Coronary artery (tissue), 2 donors: ENCODE results near the gene CHN2.

ENCODE experiments used
- DNase-seq: peaks from one replicate; pipeline ENCODE4 v3.0.0-alpha.2; 2017; ENCODE audit warnings: low spot score
- H3K27ac ChIP-seq, 2 donors: fragments of 200-600 bp; sonication (generic); one replicate each; pipeline ENCODE4 v1.5.1; 2016 to 2019
- H3K4me3 ChIP-seq: fragments of 200-600 bp; sonication (generic); 2 replicates; pipeline ENCODE4 v1.5.1; 2016; ENCODE audit warnings: mild to moderate bottlenecking, moderate library complexity
- TF ChIP-seq, protein P1 (sequence below): fragments of 200-600 bp; sonication (generic); IDR thresholded peaks from one replicate; pipeline ENCODE4 v1.5.1; 2019; ENCODE audit warnings: antibody characterized with exemption

Gene CHN2

DNA sequence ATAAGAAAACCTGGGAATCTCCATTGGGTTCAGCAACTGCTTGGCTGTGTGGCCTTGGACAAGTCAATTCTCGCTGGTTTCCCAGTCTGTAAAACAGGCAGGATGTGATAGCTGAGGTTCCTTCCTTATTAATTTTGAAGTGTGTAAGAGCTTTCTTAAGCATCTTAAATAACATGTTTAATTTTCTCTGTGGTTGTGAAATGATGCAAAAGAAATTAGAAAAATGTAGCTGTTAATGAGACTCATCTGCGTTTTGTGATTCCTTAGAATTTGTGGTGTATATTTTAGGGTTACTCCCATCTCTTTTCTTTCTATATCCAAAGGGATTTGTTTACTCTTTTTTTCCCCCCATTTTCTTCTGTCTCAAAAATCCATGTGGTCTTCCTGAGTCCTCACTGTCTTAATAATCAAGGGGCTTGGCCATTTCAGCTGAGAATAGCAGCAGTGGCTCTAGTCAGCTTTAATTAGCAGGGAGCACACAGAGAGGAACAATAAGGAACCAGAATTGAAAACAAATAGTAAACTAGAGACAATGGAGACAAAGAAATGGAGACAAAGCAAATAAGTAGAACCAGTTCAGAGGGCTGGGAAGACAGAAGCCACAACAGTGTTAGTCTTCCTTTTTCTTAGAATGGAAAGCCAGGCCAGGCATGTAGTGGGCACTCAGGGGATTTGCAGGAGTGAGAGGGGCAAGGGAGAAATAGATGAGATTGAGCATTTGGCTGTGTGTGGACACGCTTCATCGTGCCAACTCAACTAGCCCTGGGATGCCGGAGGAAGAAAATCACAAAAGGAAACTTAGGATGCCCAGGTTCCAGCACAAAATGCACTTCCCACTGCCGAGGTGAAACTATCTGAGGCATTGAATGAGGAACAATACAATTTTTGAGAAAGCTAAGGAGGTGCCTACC is 93.9 kb downstream of the CHN2 start:
- Histone ChIP-seq H3K4me3 (no peak overlapping the region), H3K27ac (no peak overlapping the region)
- TF ChIP-seq, protein P1, sequence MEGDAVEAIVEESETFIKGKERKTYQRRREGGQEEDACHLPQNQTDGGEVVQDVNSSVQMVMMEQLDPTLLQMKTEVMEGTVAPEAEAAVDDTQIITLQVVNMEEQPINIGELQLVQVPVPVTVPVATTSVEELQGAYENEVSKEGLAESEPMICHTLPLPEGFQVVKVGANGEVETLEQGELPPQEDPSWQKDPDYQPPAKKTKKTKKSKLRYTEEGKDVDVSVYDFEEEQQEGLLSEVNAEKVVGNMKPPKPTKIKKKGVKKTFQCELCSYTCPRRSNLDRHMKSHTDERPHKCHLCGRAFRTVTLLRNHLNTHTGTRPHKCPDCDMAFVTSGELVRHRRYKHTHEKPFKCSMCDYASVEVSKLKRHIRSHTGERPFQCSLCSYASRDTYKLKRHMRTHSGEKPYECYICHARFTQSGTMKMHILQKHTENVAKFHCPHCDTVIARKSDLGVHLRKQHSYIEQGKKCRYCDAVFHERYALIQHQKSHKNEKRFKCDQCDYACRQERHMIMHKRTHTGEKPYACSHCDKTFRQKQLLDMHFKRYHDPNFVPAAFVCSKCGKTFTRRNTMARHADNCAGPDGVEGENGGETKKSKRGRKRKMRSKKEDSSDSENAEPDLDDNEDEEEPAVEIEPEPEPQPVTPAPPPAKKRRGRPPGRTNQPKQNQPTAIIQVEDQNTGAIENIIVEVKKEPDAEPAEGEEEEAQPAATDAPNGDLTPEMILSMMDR, result no peak
- no peak for DNase-seq

DNA sequence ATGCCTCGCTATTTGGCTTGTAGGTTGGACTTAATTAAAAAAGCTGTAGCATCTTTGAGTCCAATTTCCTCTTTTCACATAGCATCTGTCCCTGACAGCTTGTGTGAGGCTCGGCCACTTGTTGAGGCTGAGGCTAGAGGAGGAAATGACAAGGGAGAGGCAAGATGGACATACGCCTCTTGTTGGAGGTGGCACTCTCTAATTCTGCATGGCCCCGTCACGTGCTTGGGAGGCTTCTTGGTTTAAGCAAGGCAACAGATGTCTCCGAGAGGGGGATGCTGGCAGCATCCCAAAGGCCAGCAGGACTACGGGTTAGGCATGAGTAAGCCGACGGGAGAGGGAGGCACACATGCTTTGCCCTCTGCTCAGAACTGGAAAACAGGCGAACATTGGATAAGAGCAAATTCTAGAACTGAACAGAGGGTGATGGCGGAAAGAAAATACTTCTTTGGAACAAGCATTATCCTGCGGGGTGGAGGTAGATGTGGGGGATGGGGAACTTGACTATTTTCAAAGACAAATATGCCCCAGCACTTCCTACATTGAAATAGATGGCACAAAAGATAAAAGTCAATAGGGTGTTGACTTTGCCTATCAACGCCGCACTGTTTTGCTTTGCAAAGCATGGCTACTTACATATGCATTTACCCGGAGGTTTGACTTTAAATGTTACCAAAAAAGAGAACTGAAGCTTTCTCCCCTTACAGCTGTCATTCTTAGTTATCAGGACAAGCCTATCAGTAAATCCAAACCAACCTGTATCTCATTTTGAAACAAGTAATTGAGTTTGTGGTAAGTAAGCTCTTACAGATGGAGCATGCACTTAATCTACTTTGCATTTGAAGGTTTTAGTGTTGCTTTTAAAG is 94.8 kb downstream of the CHN2 start:
- DNase-seq, result no peak
- TF ChIP-seq, protein P1, result no peak
- H3K4me3 ChIP-seq, result no peak overlapping the region
- no peak overlapping the region for H3K27ac ChIP-seq

DNA sequence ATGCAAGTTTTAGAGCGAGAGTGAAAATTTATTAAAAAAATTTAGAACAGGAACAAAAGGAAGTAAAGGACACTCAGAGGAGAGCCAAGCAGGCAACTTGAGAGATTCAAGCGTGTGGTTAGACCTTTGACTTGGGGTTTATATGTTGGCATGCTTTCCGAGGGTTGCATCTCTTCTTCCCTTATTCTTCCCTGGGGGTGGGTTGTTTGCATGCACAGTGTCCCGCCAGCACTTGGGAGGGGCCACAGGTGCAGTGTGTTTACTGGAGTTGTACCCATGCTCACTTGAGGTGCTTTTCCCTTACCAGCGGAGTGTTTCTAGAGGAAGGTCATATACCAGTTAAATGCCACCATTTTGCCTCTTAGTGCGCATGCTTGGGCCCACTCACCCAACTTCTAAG is 96.3 kb downstream of the CHN2 start:
- Histone ChIP-seq H3K27ac (no peak overlapping the region), H3K4me3 (no peak overlapping the region)
- DNase-seq, result no peak
- TF ChIP-seq, protein P1, result no peak

DNA sequence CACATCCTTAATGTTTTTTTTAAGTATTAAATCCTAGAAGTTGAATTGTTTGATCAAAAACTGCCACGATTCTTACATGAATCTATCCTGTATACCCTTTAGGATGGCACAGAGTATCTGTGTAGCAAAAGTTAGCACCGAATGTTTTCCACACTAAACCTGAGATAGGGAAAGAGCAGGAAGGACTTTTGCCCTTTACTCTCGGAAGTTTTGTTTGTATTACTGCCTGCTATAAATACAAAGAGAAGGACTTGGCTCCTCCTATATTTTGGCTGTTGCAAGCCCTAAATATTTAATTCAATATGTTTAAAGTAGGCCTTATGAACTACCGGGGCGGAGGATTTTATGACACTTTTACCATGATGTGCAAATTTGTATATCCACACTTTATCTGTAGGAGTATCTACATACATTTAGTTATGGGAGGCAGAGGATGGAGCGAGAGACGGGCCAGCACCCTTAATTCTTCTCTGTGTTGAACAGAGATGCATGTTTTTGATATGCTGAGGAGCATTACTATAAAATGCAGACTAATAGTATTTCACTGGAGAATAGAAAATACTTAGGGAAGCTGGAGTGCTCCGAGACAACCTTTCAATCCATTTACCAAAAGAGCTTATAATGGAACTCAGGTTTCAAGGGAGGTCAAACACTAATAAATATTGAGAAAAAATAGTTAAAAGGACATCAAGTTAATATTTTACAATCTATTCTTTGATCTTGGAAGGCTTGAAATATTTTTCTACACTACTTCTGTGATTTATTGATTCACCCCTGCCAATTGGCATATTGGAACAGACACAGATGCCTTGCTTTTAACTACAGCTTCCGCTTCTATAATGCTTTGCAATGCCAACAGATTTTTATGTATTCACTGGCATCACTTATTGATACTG is 97.4 kb downstream of the CHN2 start:
- H3K4me3 ChIP-seq, result no peak overlapping the region
- no peak for DNase-seq
- no peak overlapping the region for H3K27ac ChIP-seq
- TF ChIP-seq, protein P1, result no peak

DNA sequence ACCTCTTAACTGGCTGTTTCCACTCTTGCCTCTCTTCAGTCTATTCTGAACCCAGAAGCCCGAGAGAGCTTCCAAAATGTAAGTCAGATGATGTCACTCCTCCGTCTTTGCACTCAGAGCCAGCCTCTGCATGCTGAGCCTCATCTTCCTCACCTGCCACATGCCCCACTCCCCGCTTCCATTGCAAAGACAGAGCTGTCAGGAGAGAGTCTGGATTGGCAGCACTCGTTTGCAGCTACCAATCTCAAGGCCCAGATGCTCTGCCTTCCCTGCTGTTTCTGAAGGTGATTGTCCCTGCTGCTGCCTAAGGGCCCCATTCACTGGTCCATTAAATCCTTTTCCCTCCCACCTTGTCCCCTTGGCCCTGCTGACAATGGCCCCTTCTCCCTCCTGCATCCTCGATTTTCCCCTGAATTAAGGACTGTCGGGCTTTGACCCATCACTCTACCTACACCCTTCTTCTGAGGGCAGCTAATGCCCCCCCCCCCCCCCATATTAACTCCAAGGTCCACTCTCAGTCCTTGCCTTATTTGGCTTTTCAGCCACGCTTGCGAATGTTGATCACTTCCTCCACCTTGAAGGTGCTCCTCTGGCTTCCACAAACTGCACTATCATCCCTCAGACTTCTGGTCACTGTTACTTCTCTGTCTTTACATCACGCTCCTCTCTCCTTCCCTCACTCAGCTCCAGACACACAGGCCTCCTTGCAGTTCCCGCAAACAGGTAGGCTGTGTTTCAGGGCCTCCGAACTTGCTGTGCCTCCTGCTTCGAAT is 98.5 kb downstream of the CHN2 start:
- H3K4me3 ChIP-seq, result no peak overlapping the region
- DNase-seq, result no peak
- TF ChIP-seq, protein P1, result no peak
- H3K27ac ChIP-seq, result no peak overlapping the region

DNA sequence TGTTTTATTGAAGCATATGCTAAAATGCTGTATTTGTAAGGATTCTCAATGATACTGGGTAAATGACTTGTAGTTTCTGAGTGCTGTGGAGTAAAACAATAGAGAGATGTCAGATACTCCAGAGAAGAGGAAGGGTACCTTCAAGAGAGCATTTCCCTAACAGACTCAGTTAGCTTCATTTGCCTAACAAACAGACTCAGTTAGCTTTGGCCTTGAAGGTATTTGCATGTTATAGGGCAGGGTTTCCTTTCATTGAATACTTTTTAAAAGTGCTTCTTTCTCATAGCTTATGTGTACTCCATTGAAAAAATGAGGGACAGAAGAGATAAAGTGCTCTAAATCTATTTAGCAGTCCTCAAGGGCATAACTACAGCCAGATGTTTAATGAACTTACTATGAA is 101.8 kb downstream of the CHN2 start:
- Histone ChIP-seq H3K4me3 (no peak overlapping the region), H3K27ac (no peak overlapping the region)
- DNase-seq, result no peak
- TF ChIP-seq, protein P1, result no peak
